Activated T-helper 17 cell treated with anti-CD3 and anti-CD28 coated beads, Interleukin-2, amount 50 U/mL, for 72 hours (primary cell): Measurements from ENCODE around the gene ZW10. TPM values are rescaled to one million over a fixed set of nuclear protein-coding genes. Genes with fewer than 3 reads are reported as not detected.
A peak's percentile ranks its signal among the peaks of the same experiment; 100 is the strongest.

Experiments used
- ATAC-seq: fragments of 150-1000 bp; cut with Tn5 transposase; replicated peaks from 2 replicates; pipeline ENCODE4 v1.10.0; 2021; ENCODE audit warnings: mild to moderate bottlenecking, moderate library complexity
- H3K27ac Mint-ChIP-seq: one replicate; pipeline ENCODE4 v1.8.0; 2022; ENCODE audit warnings: mixed read lengths
- H3K27me3 Mint-ChIP-seq: one replicate; pipeline ENCODE4 v1.8.0; 2022; ENCODE audit warnings: mixed read lengths
- H3K36me3 Mint-ChIP-seq: one replicate; pipeline ENCODE4 v1.8.0; 2022; ENCODE audit warnings: low read depth, mild to moderate bottlenecking, mixed read lengths
- H3K4me1 Mint-ChIP-seq: one replicate; pipeline ENCODE4 v1.8.0; 2022; ENCODE audit warnings: mixed read lengths
- H3K4me3 Mint-ChIP-seq: one replicate; pipeline ENCODE4 v1.8.0; 2022; ENCODE audit warnings: mild to moderate bottlenecking, mixed read lengths
- H3K9me3 Mint-ChIP-seq: one replicate; pipeline ENCODE4 v1.8.0; 2022; ENCODE audit warnings: mixed read lengths
- total RNA-seq, 2 donors: library from RNA; stranded (reverse); gene quantifications; one replicate each; pipeline ENCODE4 v1.2.3, GENCODE V29; 2022

Gene ZW10
- total RNA-seq, 2 donors from 2014 or later = 17.0 to 24.8 TPM

- no peak for ATAC-seq
- H3K36me3 Mint-ChIP-seq = no peaks in the 10 kb centered on the region
- H3K4me1 Mint-ChIP-seq = no peaks in the 10 kb centered on the region
- H3K27ac Mint-ChIP-seq = no peak overlapping the region
- no peaks in the 10 kb centered on the region for H3K9me3 Mint-ChIP-seq
- H3K27me3 Mint-ChIP-seq = no peaks in the 10 kb centered on the region
- H3K4me3 Mint-ChIP-seq = no peak overlapping the region
These were observed 75.6 kb downstream of the ZW10 start for GRCh38 chr11:113697756-113698407.

GRCh38 chr11:113697111-113697510, 76.4 kb downstream of the ZW10 start:
- no peak overlapping the region for H3K4me3 Mint-ChIP-seq
- H3K27me3 Mint-ChIP-seq = no peaks in the 10 kb centered on the region
- no peak overlapping the region for H3K27ac Mint-ChIP-seq
- H3K9me3 Mint-ChIP-seq = no peaks in the 10 kb centered on the region
- no peaks in the 10 kb centered on the region for H3K4me1 Mint-ChIP-seq
- H3K36me3 Mint-ChIP-seq = no peaks in the 10 kb centered on the region
- ATAC-seq = no peak

- H3K9me3 Mint-ChIP-seq = no peaks in the 10 kb centered on the region
These were observed 78.3 kb downstream of the ZW10 start for GRCh38 chr11:113695207-113695606.

GRCh38 chr11:113694390-113694789, 79.1 kb downstream of the ZW10 start:
- H3K27me3 Mint-ChIP-seq = no peaks in the 10 kb centered on the region
- ATAC-seq = no peak
- no peaks in the 10 kb centered on the region for H3K9me3 Mint-ChIP-seq
- H3K27ac Mint-ChIP-seq = no peak overlapping the region
- H3K4me1 Mint-ChIP-seq = no peaks in the 10 kb centered on the region
- no peaks in the 10 kb centered on the region for H3K36me3 Mint-ChIP-seq
- no peak overlapping the region for H3K4me3 Mint-ChIP-seq

More at GRCh38 chr11:113695207-113695606, 78.3 kb downstream of the ZW10 start:
- H3K27ac Mint-ChIP-seq = no peak overlapping the region
- no peaks in the 10 kb centered on the region for H3K4me1 Mint-ChIP-seq
- no peak for ATAC-seq
- H3K4me3 Mint-ChIP-seq = no peak overlapping the region
- H3K36me3 Mint-ChIP-seq = no peaks in the 10 kb centered on the region
- H3K27me3 Mint-ChIP-seq = no peaks in the 10 kb centered on the region

GRCh38 chr11:113693030-113693429, 80.5 kb downstream of the ZW10 start:
- no peaks in the 10 kb centered on the region for H3K27me3 Mint-ChIP-seq
- no peak overlapping the region for H3K27ac Mint-ChIP-seq
- no peak for ATAC-seq
- H3K9me3 Mint-ChIP-seq = no peaks in the 10 kb centered on the region
- no peaks in the 10 kb centered on the region for H3K4me1 Mint-ChIP-seq
- no peaks in the 10 kb centered on the region for H3K36me3 Mint-ChIP-seq
- no peak overlapping the region for H3K4me3 Mint-ChIP-seq

- no peaks in the 10 kb centered on the region for H3K9me3 Mint-ChIP-seq
- ATAC-seq = peak; percentile 64
- no peaks in the 10 kb centered on the region for H3K36me3 Mint-ChIP-seq
- H3K27ac Mint-ChIP-seq = no peak overlapping the region
- no peaks in the 10 kb centered on the region for H3K27me3 Mint-ChIP-seq
- H3K4me1 Mint-ChIP-seq = peaks cover 4% of the 10 kb centered on the region
- H3K4me3 Mint-ChIP-seq = no peak overlapping the region
These were observed 82.6 kb downstream of the ZW10 start for GRCh38 chr11:113690619-113691569.

- no peak for ATAC-seq
- H3K27me3 Mint-ChIP-seq = no peaks in the 10 kb centered on the region
- H3K27ac Mint-ChIP-seq = no peak overlapping the region
- no peak overlapping the region for H3K4me3 Mint-ChIP-seq
- peaks cover 8% of the 10 kb centered on the region for H3K4me1 Mint-ChIP-seq
- H3K9me3 Mint-ChIP-seq = no peaks in the 10 kb centered on the region
- no peaks in the 10 kb centered on the region for H3K36me3 Mint-ChIP-seq
These were observed 83.5 kb downstream of the ZW10 start for GRCh38 chr11:113689768-113690618.

GRCh38 chr11:113685654-113686359, 87.7 kb downstream of the ZW10 start:
- Mint-ChIP-seq H3K9me3 (no peaks in the 10 kb centered on the region), H3K4me3 (no peak overlapping the region), H3K36me3 (no peaks in the 10 kb centered on the region), H3K4me1 (peaks cover 8% of the 10 kb centered on the region), H3K27me3 (peaks cover 3% of the 10 kb centered on the region), H3K27ac (peak overlapping the region; percentile 83)
- ATAC-seq = peak; percentile 25

GRCh38 chr11:113684496-113684895, 89.0 kb downstream of the ZW10 start:
- Mint-ChIP-seq H3K4me3 (no peak overlapping the region), H3K9me3 (no peaks in the 10 kb centered on the region), H3K27me3 (peaks cover 3% of the 10 kb centered on the region), H3K27ac (no peak overlapping the region), H3K36me3 (no peaks in the 10 kb centered on the region), H3K4me1 (peaks cover 8% of the 10 kb centered on the region)
- ATAC-seq = no peak

- Mint-ChIP-seq H3K9me3 (no peaks in the 10 kb centered on the region), H3K27ac (no peak overlapping the region), H3K36me3 (no peaks in the 10 kb centered on the region), H3K27me3 (peaks cover 3% of the 10 kb centered on the region), H3K4me3 (no peak overlapping the region), H3K4me1 (peaks cover 8% of the 10 kb centered on the region)
- no peak for ATAC-seq
These were observed 89.9 kb downstream of the ZW10 start for GRCh38 chr11:113683481-113684046.

Other genes with a start within 250 kb of the ZW10 start
- under 1 TPM; 0.52 to 0.95 TPM for gene TMPRSS5, start 67.4 kb downstream of the ZW10 start, total RNA-seq
- gene CLDN25, start 6.1 kb upstream of the ZW10 start, total RNA-seq = not detected
- gene USP28, start 101.9 kb upstream of the ZW10 start, total RNA-seq = 10 to 100 TPM; 42.0 to 66.8 TPM
- gene HTR3B, start 131.1 kb upstream of the ZW10 start, total RNA-seq = not detected
- gene HTR3A, start 201.4 kb upstream of the ZW10 start, total RNA-seq = not detected